H1 (cell line): Measurements from ENCODE around the gene RSU1. TPM values are rescaled to one million over a fixed set of nuclear protein-coding genes. Genes with fewer than 3 reads are reported as not detected.

ENCODE experiments used
- CTCF ChIA-PET: fragments of 300-600 bp; sonication (Branson Sonifier 250); formaldehyde crosslinking; loops from one replicate; lab custom pipeline; 2021; ENCODE audit not compliant: partially characterized antibody; lab: Charles Lee
- POLR2A ChIA-PET: fragments of 300-600 bp; sonication (Branson Sonifier 250); formaldehyde crosslinking; loops from one replicate; lab custom pipeline; 2021; ENCODE audit warnings: inconsistent platforms; ENCODE audit not compliant: partially characterized antibody; lab: Charles Lee
- DNase-seq, 2 experiments: peaks; one replicate each; pipeline versions ENCODE4 v3.0.0 to v3.0.0-alpha.2; 2010 to 2022; ENCODE audit warnings: low spot score in 2 of 2, low read depth in 1 of 2, mixed read lengths in 1 of 2
- FAIRE-seq: peaks from 2 replicates; lab custom pipeline; 2011; peaks lifted over from hg19 to GRCh38; lab: Jason Lieb, UNC
- H2AFZ ChIP-seq: 2 replicates; pipeline ENCODE4 v1.8.1; 2012; ENCODE audit warnings: low read length, inconsistent platforms
- H2AK5ac ChIP-seq: 2 replicates; pipeline ENCODE4 v1.6.1; 2013; ENCODE audit warnings: low read depth, low read length
- H2BK120ac ChIP-seq: replicated peaks from 2 replicates; pipeline ENCODE3; 2013; ENCODE audit warnings: low read depth, low read length, inconsistent platforms
- H2BK12ac ChIP-seq: 2 replicates; pipeline ENCODE4 v1.6.1; 2013; ENCODE audit warnings: low read depth, low read length
- H2BK15ac ChIP-seq: 2 replicates; pipeline ENCODE4 v1.6.1; 2013; ENCODE audit warnings: low read length
- H2BK20ac ChIP-seq: 2 replicates; pipeline ENCODE4 v1.6.1; 2013; ENCODE audit warnings: low read length
- H2BK5ac ChIP-seq: 2 replicates; pipeline ENCODE4 v1.6.1; 2013; ENCODE audit warnings: low read depth, low read length
- H3K14ac ChIP-seq: 2 replicates; pipeline ENCODE4 v1.6.1; 2013; ENCODE audit warnings: inconsistent platforms; ENCODE audit not compliant: insufficient read length
- H3K18ac ChIP-seq: 2 replicates; pipeline ENCODE4 v1.6.1; 2013; ENCODE audit warnings: low read length; ENCODE audit errors: extremely low read depth
- H3K23ac ChIP-seq: 2 replicates; pipeline ENCODE4 v1.6.1; 2013; ENCODE audit warnings: inconsistent platforms; ENCODE audit not compliant: insufficient read length
- H3K23me2 ChIP-seq: 2 replicates; pipeline ENCODE4 v1.6.1; 2013; ENCODE audit warnings: low read depth, low read length
- H3K27ac ChIP-seq: 2 replicates; pipeline ENCODE4 v1.6.1; 2011; ENCODE audit warnings: low read depth, low read length, inconsistent platforms
- H3K27me3 ChIP-seq, 4 experiments: replicated peaks in 1 of 4; 1 replicate in 1 of 4; 2 replicates in 3 of 4; pipeline versions ENCODE4 v1.6.1 to v1.8.1; 2011 to 2013; ENCODE audit warnings: low read length in 3 of 4, mild to moderate bottlenecking in 3 of 4, inconsistent platforms in 2 of 4, mixed read lengths in 2 of 4, moderate library complexity in 1 of 4; ENCODE audit not compliant: control insufficient read depth in 3 of 4, insufficient read depth in 3 of 4; ENCODE audit errors: extremely low read depth in 1 of 4
- H3K36me3 ChIP-seq, 4 experiments: 2 replicates each; pipeline versions ENCODE4 v1.6.1 to v1.8.1; 2011 to 2013; ENCODE audit warnings: mild to moderate bottlenecking in 4 of 4, low read length in 3 of 4, moderate library complexity in 2 of 4, control low read depth in 1 of 4, inconsistent platforms in 1 of 4; ENCODE audit not compliant: insufficient read depth in 4 of 4, control insufficient read depth in 2 of 4
- H3K4ac ChIP-seq: replicated peaks from 2 replicates; pipeline ENCODE3; 2013; ENCODE audit warnings: low read length, low read depth, mixed read lengths, inconsistent platforms; ENCODE audit not compliant: insufficient read length
- H3K4me1 ChIP-seq, 4 experiments: replicated peaks in 1 of 4; 1 replicate in 1 of 4; 2 replicates in 3 of 4; pipeline versions ENCODE4 v1.6.1 to v1.8.1; 2011 to 2013; ENCODE audit warnings: low read length in 3 of 4, inconsistent platforms in 2 of 4, mixed read lengths in 1 of 4; ENCODE audit not compliant: insufficient read depth in 4 of 4, control insufficient read depth in 3 of 4
- H3K4me2 ChIP-seq, 2 experiments: 2 replicates each; pipeline versions ENCODE4 v1.6.1 to v1.8.1; 2011 to 2013; ENCODE audit warnings: low read depth in 2 of 2, low read length in 2 of 2, control low read depth in 1 of 2, inconsistent platforms in 1 of 2, mild to moderate bottlenecking in 1 of 2; ENCODE audit not compliant: insufficient read depth in 1 of 2
- H3K4me3 ChIP-seq, 4 experiments: fragments of 200-600, 300-600 bp in 1 of 4; sonication (generic), shearing (Covaris generic), sonication (Bioruptor Twin) in 1 of 4; 2 replicates each; pipeline versions ENCODE4 v1.5.1 to v1.8.1; 2011 to 2016; ENCODE audit warnings: low read length in 4 of 4, low read depth in 3 of 4, control low read depth in 2 of 4, inconsistent platforms in 2 of 4, mild to moderate bottlenecking in 2 of 4, mixed read lengths in 1 of 4, moderate library complexity in 1 of 4; ENCODE audit not compliant: insufficient read depth in 2 of 4; ENCODE audit errors: extremely low read depth in 1 of 4
- H3K56ac ChIP-seq: replicated peaks from 2 replicates; pipeline ENCODE3; 2013; ENCODE audit warnings: low read depth, mild to moderate bottlenecking, mixed read lengths, low read length, inconsistent platforms; ENCODE audit not compliant: insufficient read length
- H3K79me1 ChIP-seq: 2 replicates; pipeline ENCODE4 v1.6.1; 2013; ENCODE audit warnings: low read depth, low read length, control low read depth
- H3K79me2 ChIP-seq, 2 experiments: 2 replicates each; pipeline versions ENCODE4 v1.6.1 to v1.8.1; 2012 to 2013; ENCODE audit warnings: low read length in 2 of 2, mild to moderate bottlenecking in 2 of 2, inconsistent platforms in 1 of 2; ENCODE audit not compliant: insufficient read depth in 2 of 2, control insufficient read depth in 1 of 2
- H3K9ac ChIP-seq, 4 experiments: replicated peaks in 1 of 4; 1 replicate in 1 of 4; 2 replicates in 3 of 4; pipeline versions ENCODE4 v1.6.1 to v1.8.1; 2011 to 2013; ENCODE audit warnings: low read depth in 3 of 4, low read length in 3 of 4, control low read depth in 2 of 4, mild to moderate bottlenecking in 2 of 4, moderate library complexity in 2 of 4, inconsistent platforms in 1 of 4; ENCODE audit errors: extremely low read depth in 1 of 4
- H3K9me3 ChIP-seq, 2 experiments: 2 replicates each; pipeline versions ENCODE4 v1.6.1 to v1.8.1; 2012 to 2013; ENCODE audit warnings: mild to moderate bottlenecking in 2 of 2, moderate library complexity in 2 of 2, control low read depth in 1 of 2, inconsistent platforms in 1 of 2, low read depth in 1 of 2, low read length in 1 of 2, mixed read lengths in 1 of 2; ENCODE audit not compliant: insufficient read depth in 2 of 2
- H4K20me1 ChIP-seq, 2 experiments: replicated peaks in 1 of 2; 2 replicates each; pipeline versions ENCODE3 to v1.8.1; 2011 to 2013; ENCODE audit warnings: inconsistent platforms in 2 of 2, low read length in 2 of 2, mild to moderate bottlenecking in 1 of 2; ENCODE audit not compliant: insufficient read depth in 2 of 2, control insufficient read depth in 1 of 2
- H4K5ac ChIP-seq: 2 replicates; pipeline ENCODE4 v1.6.1; 2013; ENCODE audit warnings: low read length, low read depth, mixed read lengths, inconsistent platforms; ENCODE audit not compliant: insufficient read length
- H4K8ac ChIP-seq: 2 replicates; pipeline ENCODE4 v1.8.0; 2013; ENCODE audit warnings: mild to moderate bottlenecking, moderate library complexity, low read length, inconsistent platforms; ENCODE audit not compliant: insufficient read depth; ENCODE audit errors: extremely low read depth
- H4K91ac ChIP-seq: replicated peaks from 2 replicates; pipeline ENCODE3; 2013; ENCODE audit warnings: low read length, mixed read lengths, inconsistent platforms; ENCODE audit not compliant: insufficient read length
- ASH2L ChIP-seq: fragments of 200-600, 300-600 bp; sonication (generic); IDR thresholded peaks from one replicate; pipeline ENCODE4 v1.7.1; 2017; ENCODE audit warnings: low read length
- CBX8 ChIP-seq: fragments of 300-800, 300-1000 bp; sonication (generic); IDR thresholded peaks from 2 replicates; pipeline ENCODE4 v1.7.1; 2016; ENCODE audit warnings: low read depth, low read length, borderline replicate concordance
- CTBP2 ChIP-seq: IDR thresholded peaks from 2 replicates; pipeline ENCODE4 v1.7.0; 2011; ENCODE audit warnings: borderline replicate concordance, mild to moderate bottlenecking, moderate library complexity, mixed read lengths, low read length; ENCODE audit not compliant: insufficient read depth, insufficient read length
- CTCF ChIP-seq, 3 experiments: IDR thresholded peaks; 1 replicate in 2 of 3; 2 replicates in 1 of 3; pipeline versions ENCODE4 v1.5.1 to v1.6.1; 2011; ENCODE audit warnings: low read length in 3 of 3, mild to moderate bottlenecking in 3 of 3, inconsistent platforms in 2 of 3, low read depth in 1 of 3, moderate library complexity in 1 of 3; ENCODE audit not compliant: insufficient read depth in 1 of 3; ENCODE audit errors: control extremely low read depth in 1 of 3
- EGR1 ChIP-seq: IDR thresholded peaks from 2 replicates; pipeline ENCODE4 v1.6.1; 2011; ENCODE audit warnings: low read depth, low read length, borderline replicate concordance
- HDAC6 ChIP-seq: IDR thresholded peaks from one replicate; pipeline ENCODE4 v1.7.1; 2012; ENCODE audit warnings: low read depth, mild to moderate bottlenecking, inconsistent platforms, low read length, moderate library complexity
- JUN ChIP-seq: IDR thresholded peaks from 2 replicates; pipeline ENCODE4 v1.6.1; 2011; ENCODE audit warnings: low read depth, mild to moderate bottlenecking, improper control_type of control experiment, low read length
- JUND ChIP-seq: IDR thresholded peaks from 2 replicates; pipeline ENCODE4 v1.6.1; 2011; ENCODE audit warnings: mild to moderate bottlenecking, improper control_type of control experiment, low read length
- NRF1 ChIP-seq: IDR thresholded peaks from 2 replicates; pipeline ENCODE4 v1.6.1; 2011; ENCODE audit warnings: mild to moderate bottlenecking, low read depth, low read length, improper control_type of control experiment
- SP4 ChIP-seq: IDR thresholded peaks from 2 replicates; pipeline ENCODE4 v1.6.1; 2012; ENCODE audit warnings: low read length, inconsistent platforms
- WGBS, 2 experiments: shearing (Covaris generic) in 1 of 2; methylation state at CpG; one replicate each; pipeline versions ENCODE4 v1.1.6 to v1.1.7; 2013 to 2015; ENCODE audit warnings: low lambda C conversion rate in 2 of 2, mixed read lengths in 2 of 2, inconsistent platforms in 1 of 2, low coverage in 1 of 2, missing lambda C conversion rate in 1 of 2; ENCODE audit not compliant: insufficient replicate concordance in 2 of 2, insufficient coverage in 1 of 2, insufficient read length in 1 of 2; ENCODE audit errors: extremely low coverage in 1 of 2, missing lambda C conversion rate in 1 of 2; 5-methylcytosine and 5-hydroxymethylcytosine counted together
- polyA plus RNA-seq, 7 experiments: library from polyadenylated mRNA; depleted of rRNA in 3 of 7; stranded (reverse) in 5 of 7; unstranded in 2 of 7; fragments of >200 nt in 5 of 7; fragments of 200-250 nt in 2 of 7; gene quantifications; 1 replicate in 5 of 7; 2 replicates in 1 of 7; 4 replicates in 1 of 7; pipeline versions ENCODE4 v1.2.1 to v1.2.3, GENCODE V29; 2011 to 2013; ENCODE audit warnings: missing spikeins in 2 of 7, mixed read lengths in 2 of 7
- total RNA-seq: library from RNA; stranded (reverse); fragmentation: NEBNext Ultra II Directional; extraction: Animal tissue kit (Norgen Biotek cat#: 25700); gene quantifications from 2 replicates; pipeline ENCODE4 v1.2.1, GENCODE V29; 2021

The RSU1 gene
- total and polyA plus RNA-seq, 2 of the 8 experiments (the other 6 are each of a cell fraction or from before 2014, with no cell fraction given): 50.0 to 68.2 TPM

GRCh38 chr10:16611037-16611436, 206.2 kb downstream of the RSU1 start:
- no peaks in the 10 kb centered on the region for H3K4me1 ChIP-seq
- H4K5ac ChIP-seq: no peak overlapping the region
- H3K4me3 ChIP-seq: no peak overlapping the region
- no peak overlapping the region for H4K8ac ChIP-seq
- H3K23ac ChIP-seq: no peak overlapping the region
- H3K56ac ChIP-seq: no peak overlapping the region
- FAIRE-seq (no peak), DNase-seq (no peak)
- H2BK20ac ChIP-seq: no peak overlapping the region
- H2BK5ac ChIP-seq: no peak overlapping the region
- H4K91ac ChIP-seq: no peak overlapping the region
- H4K20me1 ChIP-seq: peaks cover 0 to 2% of the 10 kb centered on the region in 2 experiments
- no peak overlapping the region for H2BK15ac ChIP-seq
- H2BK120ac ChIP-seq: no peak overlapping the region
- H3K18ac ChIP-seq: no peak overlapping the region
- no peak overlapping the region for H2AK5ac ChIP-seq
- no peaks in the 10 kb centered on the region for H3K27me3 ChIP-seq
- peaks cover 0 to 4% of the 10 kb centered on the region in 2 experiments; a peak in 3 of 4 replicates for H3K9me3 ChIP-seq
- no peaks in the 10 kb centered on the region for H3K23me2 ChIP-seq
- no peak overlapping the region for H3K4ac ChIP-seq
- H3K79me2 ChIP-seq: no peaks in the 10 kb centered on the region
- no peak overlapping the region for H3K9ac ChIP-seq
- no peaks in the 10 kb centered on the region for H3K36me3 ChIP-seq
- 82% methylated on average over 7 of the region's 7 CpGs; no CpG with 5 or more reads in 1 of the 2 experiments for WGBS, 2 experiments
- H2BK12ac ChIP-seq: no peak overlapping the region
- H2AFZ ChIP-seq: no peak overlapping the region
- no peak overlapping the region for H3K14ac ChIP-seq
- H3K27ac ChIP-seq: no peak overlapping the region
- ChIA-PET CTCF (interaction anchor here (0.5 to 2.0 kb wide), 2 partner anchors 13 to 167 kb away, joined by 3 to 9 read pairs; no protein-coding TSS in a partner anchor), POLR2A (no interaction called here)
- H3K4me2 ChIP-seq: no peak overlapping the region
- H3K79me1 ChIP-seq: no peaks in the 10 kb centered on the region; the same call in 1 of the 2 replicates
- TF ChIP-seq CBX8: no peak
- no peak for TF ChIP-seq ASH2L
- TF ChIP-seq CTCF (IDR thresholded peaks at IDR 0.05; ENCODE audit: control extremely low read depth in 1 of 3, insufficient read depth in 1 of 3, low read depth in 1 of 3, low read length in 3 of 3): no peak
- TF ChIP-seq JUN: no peak
- TF ChIP-seq CTBP2: no peak
- TF ChIP-seq HDAC6: no peak
- no peak for TF ChIP-seq JUND
- no peak for TF ChIP-seq SP4
- TF ChIP-seq NRF1: no peak
- TF ChIP-seq EGR1: no peak
